ENCODE data around the gene PREPL. TPM values are rescaled to one million over a fixed set of nuclear protein-coding genes. Genes with fewer than 3 reads are reported as not detected.

The PREPL gene
- total and polyA plus RNA-seq, 2 donors (not counting 1 experiment from before 2014, with no cell fraction given) = 59.5 to 67.2 TPM

- DNase-seq (ENCODE audit: low read depth in 2 of 2) = no peak
- no peak overlapping the region for H3K4me2 ChIP-seq (ENCODE audit: extremely low read depth, insufficient read depth, low read length)
- no peak overlapping the region for H3K9ac ChIP-seq (ENCODE audit: insufficient read depth, low read length)
- no peak overlapping the region for H2AFZ ChIP-seq (ENCODE audit: low read length)
- no peaks in the 10 kb centered on the region for H3K9me3 ChIP-seq (ENCODE audit: control insufficient read depth, insufficient read depth, low read depth, low read length)
- H4K20me1 ChIP-seq (ENCODE audit: control insufficient read depth, extremely low read depth, insufficient read depth, low read length) = no peaks in the 10 kb centered on the region
- no peak overlapping the region for H3K4me3 ChIP-seq (replicated peaks in 1 of 4; ENCODE audit: control extremely low read depth in 1 of 4, insufficient read depth in 1 of 4, low read depth in 3 of 4, low read length in 4 of 4)
- TF ChIP-seq EZH2 (IDR thresholded peaks at IDR 0.05; ENCODE audit: low read length, missing control alignments) = no peak
- TF ChIP-seq CTCF (conservative IDR thresholded peaks at IDR 0.05 in 1 of 2, IDR thresholded peaks at IDR 0.05 in 1 of 2; ENCODE audit: low read depth in 1 of 2, low read length in 2 of 2) = no peak
- H3K4me1 ChIP-seq (ENCODE audit: control insufficient read depth, extremely low read depth, insufficient read depth, low read length) = peaks cover 7% of the 10 kb centered on the region
- no peak overlapping the region for H3K27ac ChIP-seq (ENCODE audit: insufficient read depth, low read length)
- H3K27me3 ChIP-seq (ENCODE audit: control insufficient read depth, insufficient read depth, low read length) = no peaks in the 10 kb centered on the region
- H3K36me3 ChIP-seq (ENCODE audit: control insufficient read depth, insufficient read depth, low read length) = no peaks in the 10 kb centered on the region
- peaks cover 4% of the 10 kb centered on the region for H3K79me2 ChIP-seq (ENCODE audit: control insufficient read depth, insufficient read depth, low read length)
Measured at GRCh38 chr2:44352510-44352909, 8.8 kb downstream of the PREPL start.

GRCh38 chr2:44351676-44352075, 9.6 kb downstream of the PREPL start:
- H3K27me3 ChIP-seq (ENCODE audit: control insufficient read depth, insufficient read depth, low read length) = no peaks in the 10 kb centered on the region
- DNase-seq (ENCODE audit: low read depth in 2 of 2) = peak; percentile 19 to 59
- no peak overlapping the region for H3K4me3 ChIP-seq (replicated peaks in 1 of 4; ENCODE audit: control extremely low read depth in 1 of 4, insufficient read depth in 1 of 4, low read depth in 3 of 4, low read length in 4 of 4)
- H3K27ac ChIP-seq (ENCODE audit: insufficient read depth, low read length) = peak overlapping the region; percentile 42
- no peaks in the 10 kb centered on the region for H3K9me3 ChIP-seq (ENCODE audit: control insufficient read depth, insufficient read depth, low read depth, low read length)
- H3K79me2 ChIP-seq (ENCODE audit: control insufficient read depth, insufficient read depth, low read length) = peaks cover 6% of the 10 kb centered on the region
- H2AFZ ChIP-seq (ENCODE audit: low read length) = no peak overlapping the region
- H3K9ac ChIP-seq (ENCODE audit: insufficient read depth, low read length) = no peak overlapping the region
- no peaks in the 10 kb centered on the region for H4K20me1 ChIP-seq (ENCODE audit: control insufficient read depth, extremely low read depth, insufficient read depth, low read length)
- peaks cover 7% of the 10 kb centered on the region for H3K4me1 ChIP-seq (ENCODE audit: control insufficient read depth, extremely low read depth, insufficient read depth, low read length)
- TF ChIP-seq EZH2 (IDR thresholded peaks at IDR 0.05; ENCODE audit: low read length, missing control alignments) (no peak), CTCF (conservative IDR thresholded peaks at IDR 0.05 in 1 of 2, IDR thresholded peaks at IDR 0.05 in 1 of 2; ENCODE audit: low read depth in 1 of 2, low read length in 2 of 2) (no peak)
- H3K4me2 ChIP-seq (ENCODE audit: extremely low read depth, insufficient read depth, low read length) = peak overlapping the region; percentile 21
- no peaks in the 10 kb centered on the region for H3K36me3 ChIP-seq (ENCODE audit: control insufficient read depth, insufficient read depth, low read length)

- DNase-seq (ENCODE audit: low read depth in 2 of 2) = peak; percentile 52 to 87
- no peaks in the 10 kb centered on the region for H3K36me3 ChIP-seq (ENCODE audit: control insufficient read depth, insufficient read depth, low read length)
- no peak overlapping the region for H3K4me3 ChIP-seq (replicated peaks in 1 of 4; ENCODE audit: control extremely low read depth in 1 of 4, insufficient read depth in 1 of 4, low read depth in 3 of 4, low read length in 4 of 4)
- no peaks in the 10 kb centered on the region for H3K9me3 ChIP-seq (ENCODE audit: control insufficient read depth, insufficient read depth, low read depth, low read length)
- no peaks in the 10 kb centered on the region for H3K27me3 ChIP-seq (ENCODE audit: control insufficient read depth, insufficient read depth, low read length)
- TF ChIP-seq EZH2 (IDR thresholded peaks at IDR 0.05; ENCODE audit: low read length, missing control alignments) (no peak), CTCF (conservative IDR thresholded peaks at IDR 0.05 in 1 of 2, IDR thresholded peaks at IDR 0.05 in 1 of 2; ENCODE audit: low read depth in 1 of 2, low read length in 2 of 2) (no peak)
- H4K20me1 ChIP-seq (ENCODE audit: control insufficient read depth, extremely low read depth, insufficient read depth, low read length) = no peaks in the 10 kb centered on the region
- no peak overlapping the region for H3K4me2 ChIP-seq (ENCODE audit: extremely low read depth, insufficient read depth, low read length)
- peaks cover 7% of the 10 kb centered on the region for H3K4me1 ChIP-seq (ENCODE audit: control insufficient read depth, extremely low read depth, insufficient read depth, low read length)
- H2AFZ ChIP-seq (ENCODE audit: low read length) = no peak overlapping the region
- peaks cover 6% of the 10 kb centered on the region for H3K79me2 ChIP-seq (ENCODE audit: control insufficient read depth, insufficient read depth, low read length)
- H3K27ac ChIP-seq (ENCODE audit: insufficient read depth, low read length) = no peak overlapping the region
- H3K9ac ChIP-seq (ENCODE audit: insufficient read depth, low read length) = no peak overlapping the region
Measured at GRCh38 chr2:44351088-44351487, 10.2 kb downstream of the PREPL start.
